GM19328 (cell line): ENCODE data around the gene ANKRD11.

ENCODE experiments used
- ATAC-seq: cut with Tn5 transposase; IDR thresholded peaks from one replicate; pipeline ENCODE4 v1.9.1; 2021; ENCODE audit warnings: mild to moderate bottlenecking, moderate library complexity; ENCODE audit not compliant: unreplicated experiment

Gene ANKRD11

GRCh38 chr16:89319886-89320781 is 170.2 kb downstream of the ANKRD11 start:
- no peak for ATAC-seq

DNA sequence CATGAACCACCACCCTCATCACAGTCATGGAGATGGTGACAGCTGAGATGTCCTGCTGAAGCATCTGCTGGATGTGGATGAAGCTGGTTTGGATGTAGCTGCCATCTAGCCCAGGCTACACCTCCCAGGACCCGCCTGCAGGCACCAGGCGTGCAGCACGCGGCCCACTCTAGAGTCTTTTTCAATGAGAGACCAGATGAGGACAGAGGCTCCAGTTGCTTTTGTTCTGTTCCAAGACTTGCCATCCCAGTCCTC is 170.8 kb downstream of the ANKRD11 start:
- ATAC-seq: no peak

DNA sequence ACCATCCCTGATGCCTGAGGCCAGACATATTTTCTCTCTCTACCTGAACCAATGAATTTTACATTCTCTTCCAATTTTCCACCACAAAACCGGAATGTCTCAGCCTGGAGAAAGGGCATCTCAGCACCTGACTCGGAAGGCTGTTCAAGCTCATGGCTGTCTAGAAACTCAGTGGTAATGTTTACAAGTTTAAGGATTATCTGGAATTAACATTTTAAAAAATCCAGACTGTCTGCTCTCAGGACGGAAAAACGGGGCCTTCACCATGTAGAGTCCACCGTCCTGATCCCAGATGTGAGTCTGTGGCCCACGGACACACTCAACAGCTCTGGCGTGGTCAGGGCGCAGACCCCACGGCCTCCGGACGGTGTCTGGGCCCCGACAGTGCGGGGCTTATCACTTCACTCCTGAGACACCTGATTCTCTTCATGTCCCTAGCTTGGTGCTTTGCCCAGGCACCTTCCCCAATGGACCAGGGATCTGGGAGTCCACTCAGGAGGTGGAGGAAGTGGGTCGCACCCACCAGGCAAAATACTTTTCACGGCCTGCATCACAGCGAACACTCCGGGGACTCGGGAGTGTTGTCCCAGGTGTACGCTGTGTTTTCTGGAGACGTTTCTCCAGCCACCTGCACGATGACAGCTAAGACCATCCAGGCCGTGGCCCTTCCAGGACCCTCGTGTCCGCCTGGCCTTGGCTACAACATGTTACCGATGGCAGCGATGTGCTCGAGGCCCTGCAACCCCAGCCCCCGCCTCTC is 171.3 kb downstream of the ANKRD11 start:
- no peak for ATAC-seq

DNA sequence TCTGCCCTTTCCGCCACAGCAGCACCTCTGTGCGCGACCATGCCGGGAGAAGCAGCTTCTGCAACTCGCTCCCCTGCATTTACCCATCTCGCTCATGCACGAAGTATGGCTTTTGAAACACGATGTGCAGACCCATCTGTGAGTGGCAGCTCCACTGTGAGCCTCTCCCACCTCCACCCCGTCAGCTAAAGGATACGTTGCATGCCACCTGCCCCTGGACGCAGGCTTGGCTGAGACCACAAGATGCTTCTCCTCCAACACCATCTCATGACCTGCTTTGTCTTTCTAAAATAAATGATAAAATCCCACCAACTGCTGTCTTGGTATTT is 172.0 kb downstream of the ANKRD11 start:
- no peak for ATAC-seq

DNA sequence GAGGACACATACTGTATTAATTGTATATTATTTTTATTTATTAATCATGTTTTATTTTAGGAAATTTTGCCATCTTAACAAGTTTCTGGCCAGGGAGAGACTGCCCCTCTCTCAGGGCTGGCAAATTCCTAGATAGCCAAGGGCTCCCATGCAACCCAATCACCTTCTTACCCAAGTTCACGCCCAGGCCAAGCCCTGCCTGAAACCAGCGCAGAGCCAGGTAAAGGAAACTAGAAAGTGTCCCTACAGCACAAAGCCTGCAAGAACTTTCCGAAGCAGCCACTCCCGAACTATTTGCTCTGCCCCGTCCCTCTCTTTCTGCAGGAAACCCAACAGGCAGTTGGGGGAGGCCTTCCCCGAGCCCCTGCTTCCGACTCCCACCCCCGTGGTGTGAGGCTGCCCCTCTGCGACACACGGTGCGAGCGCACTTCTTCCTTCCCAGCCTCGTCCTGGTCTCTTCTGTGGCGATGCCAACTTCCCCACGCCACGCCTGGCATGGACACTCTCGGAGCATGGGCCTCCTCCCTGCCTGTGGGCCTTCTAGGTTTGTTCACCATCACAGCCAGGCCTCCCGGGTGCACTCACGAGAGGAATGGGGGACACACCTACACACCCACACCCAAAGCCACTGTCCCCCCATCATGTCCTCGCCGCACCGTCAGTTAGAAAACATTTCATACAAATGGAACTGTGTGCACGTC is 172.5 kb downstream of the ANKRD11 start:
- no peak for ATAC-seq

GRCh38 chr16:89317101-89317671 is 173.2 kb downstream of the ANKRD11 start:
- ATAC-seq: no peak

DNA sequence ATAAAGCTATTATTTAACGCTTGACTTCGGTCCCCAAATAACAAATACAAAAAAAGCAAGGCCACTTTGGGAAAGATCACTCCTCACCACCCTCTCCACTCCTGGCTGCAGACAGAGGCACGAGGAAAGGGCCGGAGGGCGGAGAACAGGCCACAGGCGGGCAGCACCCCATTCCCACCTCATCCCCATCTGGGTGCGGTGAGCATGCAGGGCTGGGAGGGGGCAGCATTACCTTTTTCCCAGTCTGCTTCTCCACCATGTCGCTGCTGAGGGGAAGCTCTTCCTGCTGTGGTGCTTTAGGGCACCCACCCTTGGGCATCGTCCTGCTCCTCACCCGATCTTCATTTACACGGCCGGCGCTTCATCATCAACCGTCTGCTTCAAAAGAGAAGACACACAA is 173.7 kb downstream of the ANKRD11 start:
- no peak for ATAC-seq

DNA sequence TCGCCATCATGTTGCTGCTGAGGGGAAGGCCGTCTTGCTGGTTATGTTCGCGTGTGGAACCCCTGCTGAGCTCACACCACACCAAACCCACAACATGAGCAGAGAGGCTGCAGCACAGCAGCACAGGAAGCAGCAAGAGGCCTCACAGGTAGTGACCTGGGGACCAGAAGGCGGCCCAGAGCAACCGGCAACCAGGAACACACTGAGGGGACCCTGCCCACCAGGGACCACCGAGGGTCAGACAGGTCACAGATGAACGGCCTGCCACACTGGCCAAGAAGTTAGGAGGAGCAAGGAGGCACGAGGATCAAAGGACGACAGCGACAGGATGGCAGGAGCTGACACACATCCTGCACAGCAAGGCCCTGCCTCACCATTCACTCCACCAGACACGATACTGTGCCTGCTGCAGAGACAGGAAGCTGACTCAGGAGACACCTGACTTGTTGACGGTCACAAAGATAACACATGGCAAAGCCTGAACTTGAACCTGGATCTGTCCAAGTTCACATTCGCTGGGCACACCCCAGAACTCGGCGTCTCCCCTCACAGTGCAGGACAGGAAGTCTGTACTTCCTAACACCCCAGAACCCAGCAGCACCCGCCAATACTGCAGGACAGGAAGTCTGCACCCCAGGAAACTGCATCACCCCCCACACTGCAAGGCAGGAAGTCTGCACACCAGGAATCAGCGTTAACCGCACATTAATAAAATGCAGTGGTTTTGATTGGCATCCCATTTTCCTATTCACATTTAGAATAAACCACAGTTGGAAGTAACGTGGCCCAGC is 174.4 kb downstream of the ANKRD11 start:
- no peak for ATAC-seq

DNA sequence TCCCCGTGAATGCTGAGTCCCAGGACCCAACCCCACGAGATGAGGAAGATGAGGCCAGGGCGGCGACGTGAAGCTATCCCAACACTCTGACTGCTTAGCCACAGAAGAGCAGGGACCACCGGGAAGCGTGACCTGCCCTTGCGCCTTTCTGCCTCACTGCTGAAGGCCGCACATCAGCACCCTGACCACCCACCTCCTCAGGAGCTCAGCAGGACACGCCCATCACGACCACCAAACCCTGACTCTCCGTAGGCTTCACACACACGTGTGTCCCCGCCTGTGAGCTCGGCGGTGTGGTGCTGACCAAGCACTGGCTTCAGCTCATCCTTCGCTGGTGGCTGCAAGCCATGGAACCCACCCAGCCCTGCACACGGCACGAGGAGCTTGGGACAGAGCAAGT is 175.1 kb downstream of the ANKRD11 start:
- no peak for ATAC-seq

GRCh38 chr16:89314854-89315253 is 175.5 kb downstream of the ANKRD11 start:
- no peak for ATAC-seq

GRCh38 chr16:89314357-89314756 is 176.0 kb downstream of the ANKRD11 start:
- no peak for ATAC-seq

DNA sequence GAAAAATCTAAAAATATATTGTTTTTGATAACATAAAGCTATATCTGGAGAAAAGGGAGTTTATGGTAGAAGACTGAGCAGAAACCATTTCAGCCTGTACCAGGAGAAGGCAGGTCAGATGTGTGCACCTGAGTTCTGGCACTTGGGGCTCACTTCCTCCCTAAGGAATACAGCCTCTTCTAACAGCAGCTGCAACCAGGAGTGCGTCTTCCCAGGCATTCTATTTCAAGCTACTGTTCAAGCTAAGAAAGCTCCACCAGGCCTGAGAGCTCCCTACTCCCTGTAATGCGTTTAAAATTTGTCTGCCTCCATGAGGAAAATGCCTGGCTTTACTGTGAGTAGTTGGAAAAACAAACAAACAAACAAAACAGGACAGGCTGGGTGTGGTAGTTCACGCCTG is 176.8 kb downstream of the ANKRD11 start:
- no peak for ATAC-seq

DNA sequence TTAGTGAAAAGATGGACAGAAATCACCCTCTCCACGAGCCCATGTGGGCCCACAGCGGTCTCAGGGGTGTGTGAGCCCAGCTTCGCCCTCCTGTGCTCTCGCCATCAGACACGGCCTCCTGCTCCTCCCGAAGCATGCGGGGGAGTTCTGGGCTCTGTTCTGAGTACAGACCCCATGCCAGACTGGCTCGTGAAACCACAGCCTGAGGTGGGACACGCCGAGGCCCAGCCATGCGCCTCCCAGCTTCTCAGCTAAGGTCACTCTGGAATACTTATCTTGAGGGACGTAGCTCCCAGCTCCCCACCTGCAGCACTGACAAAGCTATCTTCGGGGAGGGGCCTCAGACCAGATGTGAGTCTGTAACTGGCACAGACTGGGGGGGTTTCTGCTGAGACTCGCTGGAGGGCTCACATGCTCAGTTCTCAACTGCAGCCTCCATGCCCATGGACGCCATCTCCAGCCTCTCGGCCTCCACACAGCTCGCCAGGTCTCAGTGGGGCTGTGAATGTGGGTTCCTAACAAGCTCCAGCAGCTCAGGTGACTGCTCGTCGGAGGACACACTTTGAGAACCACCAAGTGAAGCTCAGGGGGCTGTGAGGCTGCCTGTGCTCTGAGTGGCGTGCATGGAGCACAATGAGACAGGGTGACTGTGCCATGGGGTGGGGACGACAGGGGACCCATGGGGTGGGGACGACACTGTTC is 177.6 kb downstream of the ANKRD11 start:
- ATAC-seq: no peak

- ATAC-seq: no peak
Observed at GRCh38 chr16:89312194-89312593, 178.2 kb downstream of the ANKRD11 start.

GRCh38 chr16:89311636-89312035 is 178.7 kb downstream of the ANKRD11 start:
- ATAC-seq: no peak

DNA sequence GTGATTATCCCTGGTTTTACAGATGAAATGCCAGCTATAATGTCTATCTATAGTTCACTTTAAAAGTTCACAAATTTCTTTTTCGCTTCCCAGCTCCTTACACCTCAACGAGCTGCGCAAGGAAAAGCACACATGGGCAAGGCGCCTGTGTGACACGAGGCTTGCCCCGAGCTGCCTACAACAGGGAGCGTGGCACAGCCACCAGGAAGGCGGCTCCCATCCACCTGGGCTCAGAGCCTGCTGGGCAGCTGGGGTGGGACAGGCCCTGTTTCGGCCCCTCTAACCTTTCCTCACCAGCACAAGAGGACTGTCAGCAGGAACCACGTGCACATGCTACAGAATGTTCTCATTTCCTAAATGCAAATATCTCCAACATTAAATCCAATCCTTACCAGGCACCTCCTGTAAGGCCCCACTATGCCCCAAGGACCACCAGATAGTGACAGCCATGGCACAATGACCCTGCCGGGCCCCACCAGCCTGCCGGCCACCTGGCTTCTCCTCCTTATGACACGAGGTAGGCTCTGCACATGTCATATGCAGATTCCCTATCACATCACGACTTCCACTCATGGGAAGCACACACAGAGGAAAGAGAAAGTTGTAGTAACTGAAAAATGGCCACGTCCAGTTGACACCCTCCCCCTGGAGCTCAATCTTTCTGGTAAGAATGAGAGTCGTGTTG is 180.8 kb downstream of the ANKRD11 start:
- ATAC-seq: no peak

GRCh38 chr16:89308391-89309333 is 181.7 kb downstream of the ANKRD11 start:
- ATAC-seq: no peak

GRCh38 chr16:89307421-89307805 is 182.9 kb downstream of the ANKRD11 start:
- ATAC-seq: no peak
